DND-41 (cell line): ENCODE results near the gene CDK19.

ENCODE experiments used
- ATAC-seq: fragments of 200-7000 bp; cut with Tn5 transposase; 3 replicates; pipeline ENCODE4 v1.9.1; 2021; ENCODE audit warnings: low read depth; ENCODE audit not compliant: insufficient read depth
- DNase-seq: peaks from one replicate; pipeline ENCODE4 v3.0.0-alpha.2; 2020
- H2AFZ ChIP-seq: 2 replicates; pipeline ENCODE4 v1.6.0; 2012; ENCODE audit warnings: low read depth, low read length
- H3K27ac ChIP-seq: 2 replicates; pipeline ENCODE4 v1.5.1; 2012; ENCODE audit warnings: low read length, inconsistent platforms
- H3K27me3 ChIP-seq: fragments of 200-600 bp; sonication (generic); 2 replicates; pipeline ENCODE4 v1.6.0; 2012; ENCODE audit warnings: low read length, mild to moderate bottlenecking, inconsistent platforms; ENCODE audit not compliant: insufficient read depth, poor library complexity
- H3K36me3 ChIP-seq: 2 replicates; pipeline ENCODE4 v1.5.1; 2012; ENCODE audit warnings: low read length, inconsistent platforms; ENCODE audit not compliant: insufficient read depth
- H3K4me1 ChIP-seq: 2 replicates; pipeline ENCODE4 v1.5.1; 2012; ENCODE audit warnings: mild to moderate bottlenecking, low read length; ENCODE audit not compliant: insufficient read depth
- H3K4me2 ChIP-seq: 2 replicates; pipeline ENCODE4 v1.6.0; 2012; ENCODE audit warnings: mild to moderate bottlenecking, moderate library complexity, low read length, inconsistent platforms; ENCODE audit not compliant: insufficient read depth
- H3K4me3 ChIP-seq, 2 experiments: fragments of 200-600 bp in 1 of 2; shearing (Covaris generic) in 1 of 2; 2 replicates each; pipeline ENCODE4 v1.5.1; 2012 to 2016; ENCODE audit warnings: inconsistent platforms in 2 of 2, low read length in 2 of 2, mild to moderate bottlenecking in 2 of 2, low read depth in 1 of 2, moderate library complexity in 1 of 2
- H3K79me2 ChIP-seq: 2 replicates; pipeline ENCODE4 v1.6.0; 2012; ENCODE audit warnings: low read length, inconsistent platforms; ENCODE audit not compliant: insufficient read depth
- H3K9ac ChIP-seq: 2 replicates; pipeline ENCODE4 v1.6.0; 2012; ENCODE audit warnings: low read depth, mild to moderate bottlenecking, inconsistent platforms, low read length, moderate library complexity
- H3K9me3 ChIP-seq: 2 replicates; pipeline ENCODE4 v1.5.1; 2012; ENCODE audit warnings: low read length, moderate library complexity, mild to moderate bottlenecking, inconsistent platforms; ENCODE audit not compliant: insufficient read depth, severe bottlenecking
- H4K20me1 ChIP-seq: 2 replicates; pipeline ENCODE4 v1.6.0; 2012; ENCODE audit warnings: low read length; ENCODE audit not compliant: insufficient read depth
- CTCF ChIP-seq: IDR thresholded peaks from 2 replicates; pipeline ENCODE4 v1.5.1; 2012; ENCODE audit warnings: borderline replicate concordance, low read length, moderate library complexity, mild to moderate bottlenecking; ENCODE audit not compliant: poor library complexity, severe bottlenecking; ENCODE audit errors: extremely low read depth
- EZH2 ChIP-seq: IDR thresholded peaks from 3 replicates; pipeline ENCODE4 v1.6.1; 2012; ENCODE audit warnings: borderline replicate concordance, low read depth, mild to moderate bottlenecking, moderate library complexity, low read length, inconsistent platforms; ENCODE audit not compliant: severe bottlenecking

The CDK19 gene

GRCh38 chr6:110562316-110562915 lies 252.9 kb downstream of the CDK19 start:
- no peak overlapping the region for H3K4me2 ChIP-seq
- TF ChIP-seq EZH2 (no peak), CTCF (no peak)

GRCh38 chr6:110561696-110562095 lies 253.6 kb downstream of the CDK19 start:
- Histone ChIP-seq H3K9ac (no peak overlapping the region), H3K36me3 (no peaks in the 10 kb centered on the region), H3K4me2 (no peak overlapping the region), H3K27me3 (no peaks in the 10 kb centered on the region), H3K9me3 (no peaks in the 10 kb centered on the region), H4K20me1 (no peaks in the 10 kb centered on the region), H3K4me3 (no peak overlapping the region), H3K27ac (no peak overlapping the region), H2AFZ (0 out of 2 replicates have a peak overlapping the region, but pooled peaks have one; percentile 19), H3K79me2 (no peaks in the 10 kb centered on the region), H3K4me1 (peaks cover 30% of the 10 kb centered on the region)
- TF ChIP-seq EZH2 (no peak), CTCF (no peak)
- ATAC-seq (no peak), DNase-seq (peak; percentile 26)

More at GRCh38 chr6:110562316-110562915, 252.9 kb downstream of the CDK19 start:
- Histone ChIP-seq H3K4me3 (no peak overlapping the region), H3K4me1 (peaks cover 30% of the 10 kb centered on the region), H3K9ac (no peak overlapping the region), H3K79me2 (no peaks in the 10 kb centered on the region), H3K9me3 (no peaks in the 10 kb centered on the region), H3K36me3 (no peaks in the 10 kb centered on the region), H2AFZ (no peak overlapping the region), H3K27me3 (no peaks in the 10 kb centered on the region), H3K27ac (no peak overlapping the region), H4K20me1 (no peaks in the 10 kb centered on the region)
- DNase-seq (no peak), ATAC-seq (no peak)

GRCh38 chr6:110561008-110561396 lies 254.3 kb downstream of the CDK19 start:
- Histone ChIP-seq H3K36me3 (no peaks in the 10 kb centered on the region), H3K4me1 (peaks cover 30% of the 10 kb centered on the region), H4K20me1 (no peaks in the 10 kb centered on the region), H2AFZ (no peak overlapping the region), H3K27me3 (no peaks in the 10 kb centered on the region), H3K79me2 (no peaks in the 10 kb centered on the region), H3K4me3 (no peak overlapping the region), H3K27ac (peak overlapping the region; percentile 21; the same call in 1 of the 2 replicates), H3K4me2 (no peak overlapping the region), H3K9ac (no peak overlapping the region), H3K9me3 (no peaks in the 10 kb centered on the region)
- no peak for TF ChIP-seq CTCF
- no peak for TF ChIP-seq EZH2
- DNase-seq (no peak), ATAC-seq (peak; percentile 8; the same call in 2 of the 3 replicates)
